Panc1 (cell line): ENCODE measurements around the gene NDRG2. TPM values are rescaled to one million over a fixed set of nuclear protein-coding genes. Genes with fewer than 3 reads are reported as not detected.

Source experiments
- ATAC-seq: fragments of 200-7000 bp; cut with Tn5 transposase; 2 replicates; pipeline ENCODE4 v1.9.1; 2020; ENCODE audit warnings: mild to moderate bottlenecking, moderate library complexity
- BruUV-seq: library from RNA; stranded (reverse); fragments of 400-500 nt; replicated peaks from 2 replicates; lab custom pipeline; 2021; lab: Mats Ljungman, UMichigan
- CTCF ChIA-PET: fragments of 300-600 bp; sonication (Branson Sonifier 250); formaldehyde crosslinking; loops from one replicate; lab custom pipeline; 2022; ENCODE audit warnings: antibody characterized with exemption; lab: Charles Lee
- POLR2A ChIA-PET: fragments of 300-600 bp; sonication (Branson Sonifier 250); formaldehyde crosslinking; loops from one replicate; lab custom pipeline; 2022; ENCODE audit warnings: antibody characterized with exemption; lab: Charles Lee
- DNase-seq: peaks from one replicate; pipeline ENCODE4 v3.0.0-alpha.2; 2010; ENCODE audit warnings: low read depth, low spot score
- H3K27ac ChIP-seq: 2 replicates; pipeline ENCODE4 v1.5.1; 2011; ENCODE audit warnings: mild to moderate bottlenecking, low read length, inconsistent platforms
- H3K27me3 ChIP-seq: fragments of 200-500 bp; sonication (Bioruptor generic); 2 replicates; pipeline ENCODE4 v1.6.0; 2014; ENCODE audit warnings: low read length, inconsistent platforms; ENCODE audit not compliant: control insufficient read depth, insufficient read depth
- H3K36me3 ChIP-seq: fragments of 200-500 bp; sonication (Bioruptor generic); 2 replicates; pipeline ENCODE4 v1.5.1; 2014; ENCODE audit warnings: inconsistent platforms, mild to moderate bottlenecking, low read length, moderate library complexity; ENCODE audit not compliant: control insufficient read depth, insufficient read depth
- H3K4me1 ChIP-seq: 2 replicates; pipeline ENCODE4 v1.5.1; 2011; ENCODE audit warnings: inconsistent platforms, mild to moderate bottlenecking, low read length, moderate library complexity; ENCODE audit not compliant: control insufficient read depth, insufficient read depth
- H3K4me3 ChIP-seq, 2 experiments: 2 replicates each; pipeline ENCODE4 v1.5.1; 2011 to 2012; ENCODE audit warnings: low read depth in 2 of 2, low read length in 2 of 2, mild to moderate bottlenecking in 2 of 2, inconsistent platforms in 1 of 2, moderate library complexity in 1 of 2
- H3K9me3 ChIP-seq: fragments of 200-500 bp; sonication (Bioruptor generic); 2 replicates; pipeline ENCODE4 v1.5.1; 2014; ENCODE audit warnings: low read depth, mild to moderate bottlenecking, inconsistent platforms, low read length, moderate library complexity; ENCODE audit not compliant: control insufficient read depth, insufficient read depth
- CTCF ChIP-seq: fragments of 450-650 bp; IDR thresholded peaks from 2 replicates; pipeline ENCODE4 v1.5.1; 2017; ENCODE audit warnings: mild to moderate bottlenecking
- POLR2AphosphoS5 ChIP-seq: IDR thresholded peaks from 2 replicates; pipeline ENCODE4 v1.6.1; 2012; ENCODE audit warnings: mild to moderate bottlenecking, low read depth, low read length, moderate library complexity
- REST ChIP-seq, 2 experiments: IDR thresholded peaks; 2 replicates each; pipeline ENCODE4 v1.6.1; 2011 to 2012; ENCODE audit warnings: low read depth in 2 of 2, control low read depth in 1 of 2, low read length in 1 of 2, mild to moderate bottlenecking in 1 of 2, moderate library complexity in 1 of 2; ENCODE audit not compliant: insufficient read depth in 1 of 2
- SIN3A ChIP-seq: IDR thresholded peaks from 2 replicates; pipeline ENCODE4 v1.6.1; 2012; ENCODE audit warnings: low read depth, mild to moderate bottlenecking, low read length, moderate library complexity, borderline replicate concordance; ENCODE audit not compliant: insufficient read depth
- TCF7L2 ChIP-seq: IDR thresholded peaks from 2 replicates; pipeline ENCODE4 v1.6.1; 2011; ENCODE audit warnings: mild to moderate bottlenecking, low read depth, low read length, inconsistent platforms
- in situ Hi-C: cut with HindIII; loops from 2 replicates; pipeline ENCODE4 v1.10.0; 2016; ENCODE audit warnings: low sequenced_read_pairs, low pct_unique_long_range_greater_than_20kb
- intact Hi-C: fragments of 100-400 bp; cut with micrococcal nuclease; formaldehyde crosslinking; loops from one replicate; pipeline ENCODE4 v1.10.0; 2022; ENCODE audit not compliant: unreplicated experiment
- total RNA-seq: library from RNA; stranded (reverse); gene quantifications from one replicate; pipeline ENCODE4 v1.2.1, GENCODE V29; 2021; ENCODE audit not compliant: unreplicated experiment

The NDRG2 gene
- total RNA-seq, 1 experiment from 2014 or later: 1.6 TPM

DNA sequence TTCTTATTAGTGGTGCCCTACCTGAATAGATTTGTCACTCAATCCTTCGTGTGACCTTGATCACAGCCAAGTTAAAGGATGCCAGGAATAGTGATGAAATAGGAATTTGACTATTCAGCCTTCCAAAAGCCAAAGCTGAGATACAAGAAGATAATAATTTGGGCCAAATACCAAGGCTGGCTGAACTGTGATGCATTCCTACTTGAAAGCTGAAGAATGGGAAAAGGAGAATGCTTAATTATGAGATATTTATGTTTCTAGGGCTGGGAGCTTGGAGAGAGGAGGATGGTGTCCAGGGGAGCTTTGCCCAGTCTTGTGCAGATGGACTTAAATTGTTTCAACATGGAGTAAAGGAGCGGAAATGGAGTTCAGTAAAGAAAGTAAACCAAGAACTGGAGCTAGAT is 22.5 kb upstream of the NDRG2 start:
- no peak overlapping the region for H3K4me3 ChIP-seq
- CTCF ChIA-PET: interaction anchor here (1.1 kb wide), 1 partner anchor 32 kb away, joined by 4 read pairs; no protein-coding TSS in a partner anchor
- H3K9me3 ChIP-seq: no peaks in the 10 kb centered on the region
- in situ Hi-C loops: no loop called here
- BruUV-seq: no TSS peak
- H3K4me1 ChIP-seq: no peaks in the 10 kb centered on the region
- no peaks in the 10 kb centered on the region for H3K36me3 ChIP-seq
- POLR2A ChIA-PET: no interaction called here
- TF ChIP-seq REST (IDR thresholded peaks at IDR 0.05; ENCODE audit: insufficient read depth in 1 of 2, low read depth in 2 of 2, low read length in 1 of 2): no peak
- no peak for TF ChIP-seq SIN3A
- TF ChIP-seq POLR2AphosphoS5: no peak
- TF ChIP-seq CTCF: no peak
- no peak for TF ChIP-seq TCF7L2
- intact Hi-C loops: no loop called here
- H3K27ac ChIP-seq: no peak overlapping the region
- peaks cover 2% of the 10 kb centered on the region; the same call in 1 of the 2 replicates for H3K27me3 ChIP-seq
- no peak for ATAC-seq
- DNase-seq: no peak

- DNase-seq (no peak), ATAC-seq (no peak)
- TF ChIP-seq CTCF: no peak
- no peak for TF ChIP-seq TCF7L2
- no peak for TF ChIP-seq POLR2AphosphoS5
- no peak for TF ChIP-seq SIN3A
- no peak for TF ChIP-seq REST (IDR thresholded peaks at IDR 0.05; ENCODE audit: insufficient read depth in 1 of 2, low read depth in 2 of 2, low read length in 1 of 2)
- Histone ChIP-seq H3K4me1 (no peaks in the 10 kb centered on the region), H3K27me3 (peaks cover 2% of the 10 kb centered on the region; the same call in 1 of the 2 replicates), H3K27ac (no peak overlapping the region), H3K4me3 (no peak overlapping the region), H3K36me3 (no peaks in the 10 kb centered on the region), H3K9me3 (no peaks in the 10 kb centered on the region)
- ChIA-PET CTCF (interaction anchor here (0.5 to 1.2 kb wide), 4 partner anchors 29 to 171 kb away, joined by 4 to 5 read pairs (median 5); no protein-coding TSS in a partner anchor), POLR2A (no interaction called here)
- BruUV-seq: no TSS peak
- intact Hi-C loops (no loop called here), in situ Hi-C loops (no loop called here)
Measured at GRCh38 chr14:21043974-21044618, 19.2 kb upstream of the NDRG2 start.
